Activated CD8-positive, alpha-beta memory T cell treated with anti-CD3 and anti-CD28 coated beads for 4 hours (primary cell): ENCODE measurements around the gene CTDP1.

ENCODE experiments used
- DNase-seq, 2 donors: peaks; one replicate each; pipeline ENCODE4 v3.0.0-alpha.2; 2020; ENCODE audit warnings: low read depth in 2 of 2

Gene CTDP1

GRCh38 chr18:79784071-79784913 lies 104.7 kb downstream of the CTDP1 start:
- DNase-seq, result no peak

- DNase-seq, result no peak
Observed at GRCh38 chr18:79784965-79785770, 105.6 kb downstream of the CTDP1 start.

- no peak for DNase-seq
Observed at GRCh38 chr18:79785831-79786230, 106.2 kb downstream of the CTDP1 start.

- DNase-seq, result no peak
Observed at GRCh38 chr18:79786304-79786703, 106.7 kb downstream of the CTDP1 start.

GRCh38 chr18:79786786-79787526 lies 107.4 kb downstream of the CTDP1 start:
- no peak for DNase-seq

- DNase-seq, result no peak
Observed at GRCh38 chr18:79787527-79787864, 107.9 kb downstream of the CTDP1 start.

- DNase-seq, result no peak
Observed at GRCh38 chr18:79787865-79788733, 108.5 kb downstream of the CTDP1 start.

- DNase-seq, result no peak
Observed at GRCh38 chr18:79788734-79789085, 109.1 kb downstream of the CTDP1 start.

GRCh38 chr18:79789091-79789891 lies 109.7 kb downstream of the CTDP1 start:
- DNase-seq, result no peak

GRCh38 chr18:79789901-79790890 lies 110.6 kb downstream of the CTDP1 start:
- DNase-seq, result no peak

GRCh38 chr18:79790996-79791972 lies 111.7 kb downstream of the CTDP1 start:
- no peak for DNase-seq

GRCh38 chr18:79792096-79792987 lies 112.7 kb downstream of the CTDP1 start:
- DNase-seq, result no peak

GRCh38 chr18:79792988-79793355 lies 113.4 kb downstream of the CTDP1 start:
- no peak for DNase-seq

- DNase-seq, result no peak
Observed at GRCh38 chr18:79794846-79795245, 115.2 kb downstream of the CTDP1 start.

GRCh38 chr18:79795446-79795845 lies 115.8 kb downstream of the CTDP1 start:
- no peak for DNase-seq

GRCh38 chr18:79796016-79796415 lies 116.4 kb downstream of the CTDP1 start:
- DNase-seq, result no peak
